Activated CD4-positive, alpha-beta T cell treated with anti-CD3 and anti-CD28 coated beads, Interleukin-2, Interleukin-6, amounts not matched to agents 100 ng/mL and 50 ng/mL, durations not matched to agents 16 hours and 8 hours (primary cell): ENCODE results near the gene OCLN.
A peak's percentile ranks its signal among the peaks of the same experiment; 100 is the strongest.
"Not testable (repeated sequence)": the region's sequence is repeated elsewhere in the genome, so short reads cannot be mapped to it uniquely, and the experiment has no call there.

Experiments used
- DNase-seq: peaks from one replicate; pipeline ENCODE4 v3.0.0-alpha.2; 2020

The OCLN gene, protein sequence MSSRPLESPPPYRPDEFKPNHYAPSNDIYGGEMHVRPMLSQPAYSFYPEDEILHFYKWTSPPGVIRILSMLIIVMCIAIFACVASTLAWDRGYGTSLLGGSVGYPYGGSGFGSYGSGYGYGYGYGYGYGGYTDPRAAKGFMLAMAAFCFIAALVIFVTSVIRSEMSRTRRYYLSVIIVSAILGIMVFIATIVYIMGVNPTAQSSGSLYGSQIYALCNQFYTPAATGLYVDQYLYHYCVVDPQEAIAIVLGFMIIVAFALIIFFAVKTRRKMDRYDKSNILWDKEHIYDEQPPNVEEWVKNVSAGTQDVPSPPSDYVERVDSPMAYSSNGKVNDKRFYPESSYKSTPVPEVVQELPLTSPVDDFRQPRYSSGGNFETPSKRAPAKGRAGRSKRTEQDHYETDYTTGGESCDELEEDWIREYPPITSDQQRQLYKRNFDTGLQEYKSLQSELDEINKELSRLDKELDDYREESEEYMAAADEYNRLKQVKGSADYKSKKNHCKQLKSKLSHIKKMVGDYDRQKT

DNA sequence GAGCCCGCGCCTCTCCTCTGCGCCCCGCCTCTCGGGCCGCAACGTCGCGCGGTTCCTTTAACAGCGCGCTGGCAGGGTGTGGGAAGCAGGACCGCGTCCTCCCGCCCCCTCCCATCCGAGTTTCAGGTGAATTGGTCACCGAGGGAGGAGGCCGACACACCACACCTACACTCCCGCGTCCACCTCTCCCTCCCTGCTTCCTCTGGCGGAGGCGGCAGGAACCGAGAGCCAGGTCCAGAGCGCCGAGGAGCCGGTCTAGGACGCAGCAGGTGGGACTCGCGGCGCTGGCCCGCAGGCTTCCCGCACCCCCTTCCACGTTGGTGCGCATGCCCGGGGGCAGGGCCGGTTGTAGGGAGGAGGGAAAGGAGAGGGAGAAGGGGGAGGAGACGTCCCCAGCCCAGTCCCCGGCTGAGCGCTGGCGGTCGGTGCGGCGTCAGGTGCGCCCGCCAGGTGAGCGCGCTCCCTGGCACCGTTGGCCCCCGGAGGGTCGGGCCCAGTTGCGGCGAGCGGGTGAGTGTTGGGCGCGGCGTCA, at the start of gene OCLN:
Gene OCLN (plus strand): TSS at position 400 of the 532 bp plus-strand sequence. CDS start 11,455 bp downstream, outside the sequence.
- peak; percentile 6 for DNase-seq

- DNase-seq, result no peak
Measured at GRCh38 chr5:69444127-69444754, 48.3 kb upstream of the OCLN start.

- DNase-seq, result no peak
Measured at GRCh38 chr5:69449511-69449910, 43.1 kb upstream of the OCLN start.

GRCh38 chr5:69450116-69450515, 42.5 kb upstream of the OCLN start:
- DNase-seq, result no peak

DNA sequence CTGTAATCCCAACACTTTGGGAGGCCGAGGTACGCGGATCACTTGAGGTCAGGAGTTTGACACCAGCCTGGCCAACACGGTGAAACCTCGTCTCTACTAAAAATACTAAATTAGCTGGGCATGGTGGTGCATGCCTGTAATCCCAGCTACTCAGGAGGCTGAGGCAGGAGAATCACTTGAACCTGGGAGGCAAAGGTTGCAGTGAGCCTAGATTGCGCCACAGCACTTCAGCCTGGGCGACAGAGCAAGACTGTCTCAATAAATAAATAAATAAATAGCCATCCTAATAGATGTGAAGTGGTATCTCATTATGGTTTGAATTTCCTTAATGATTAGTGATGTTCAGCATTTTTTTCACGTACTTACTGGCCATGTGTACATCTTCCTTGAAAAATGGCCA, 42.1 kb upstream of the OCLN start:
- not testable (repeated sequence) for DNase-seq

DNA sequence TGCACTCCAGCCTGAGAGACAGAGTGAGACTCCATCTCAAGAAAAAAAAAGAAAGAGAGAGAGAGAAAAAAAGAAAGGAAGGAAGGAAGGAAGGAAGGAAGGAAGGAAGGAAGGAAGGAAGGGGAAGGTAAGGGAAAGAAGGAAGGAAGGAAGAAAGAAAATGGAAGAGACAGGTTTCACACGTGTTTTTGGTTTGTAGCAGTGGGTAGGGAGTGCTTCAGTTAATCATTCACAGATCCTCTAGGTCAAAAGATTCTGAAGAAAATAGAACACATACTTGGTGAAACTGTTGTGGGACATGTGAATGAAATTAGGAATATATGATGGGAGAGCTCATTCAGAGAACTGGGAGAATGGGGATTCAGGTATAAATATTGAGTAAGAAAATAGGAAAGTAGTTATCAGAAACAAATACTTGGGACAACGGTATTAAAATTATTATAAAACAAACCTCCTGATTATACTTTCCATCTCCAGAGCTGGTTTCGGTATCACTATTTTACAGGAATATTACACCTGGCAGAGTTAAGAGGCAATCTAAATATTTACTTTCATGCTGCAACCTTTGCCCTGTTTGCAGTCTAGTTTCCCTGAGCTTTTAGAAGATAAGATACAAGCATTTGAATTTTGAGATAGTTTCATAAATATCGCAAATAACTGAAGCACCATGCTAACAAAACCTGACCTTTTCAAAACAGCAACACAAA, 40.5 kb upstream of the OCLN start:
- DNase-seq, result no peak

- not testable (repeated sequence) for DNase-seq
Measured at GRCh38 chr5:69453487-69453886, 39.1 kb upstream of the OCLN start.

DNA sequence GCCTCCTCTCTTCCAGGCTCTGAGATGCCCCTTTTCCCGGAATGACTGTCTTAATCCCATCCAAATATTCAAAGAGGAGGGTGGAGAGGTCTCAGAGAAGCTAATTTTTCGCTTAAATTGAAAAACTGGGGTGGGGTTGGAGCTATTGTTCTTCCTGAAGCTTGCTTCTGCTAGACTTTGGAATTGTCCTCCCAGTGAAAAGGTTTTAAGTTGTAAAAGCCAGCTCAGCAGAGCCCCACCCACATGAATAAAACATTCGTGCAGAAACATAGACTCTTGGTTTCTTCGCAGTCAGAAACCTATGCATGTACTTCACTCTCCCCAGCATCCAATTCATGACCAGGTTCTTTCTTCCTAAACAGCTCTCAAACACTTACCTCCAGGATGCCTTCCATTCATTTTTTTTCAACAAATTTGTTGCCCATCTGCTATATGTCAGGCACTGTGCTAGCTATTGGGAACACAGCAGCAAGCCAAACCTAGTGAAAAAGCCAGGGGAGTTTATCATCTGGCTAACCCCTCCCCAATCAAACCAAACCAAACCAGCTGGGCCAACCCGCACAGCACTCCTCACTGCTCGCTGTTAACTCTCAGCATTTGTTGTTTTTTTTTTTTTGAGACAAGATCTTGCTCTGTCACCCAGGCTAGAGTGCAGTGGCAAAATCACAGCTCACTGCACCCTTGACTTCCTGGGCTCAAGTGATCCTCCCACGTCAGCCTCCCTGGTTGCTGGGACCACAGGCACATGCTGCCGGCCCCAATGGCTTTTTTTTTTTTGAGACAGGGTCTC, 37.9 kb upstream of the OCLN start:
- no peak for DNase-seq

DNA sequence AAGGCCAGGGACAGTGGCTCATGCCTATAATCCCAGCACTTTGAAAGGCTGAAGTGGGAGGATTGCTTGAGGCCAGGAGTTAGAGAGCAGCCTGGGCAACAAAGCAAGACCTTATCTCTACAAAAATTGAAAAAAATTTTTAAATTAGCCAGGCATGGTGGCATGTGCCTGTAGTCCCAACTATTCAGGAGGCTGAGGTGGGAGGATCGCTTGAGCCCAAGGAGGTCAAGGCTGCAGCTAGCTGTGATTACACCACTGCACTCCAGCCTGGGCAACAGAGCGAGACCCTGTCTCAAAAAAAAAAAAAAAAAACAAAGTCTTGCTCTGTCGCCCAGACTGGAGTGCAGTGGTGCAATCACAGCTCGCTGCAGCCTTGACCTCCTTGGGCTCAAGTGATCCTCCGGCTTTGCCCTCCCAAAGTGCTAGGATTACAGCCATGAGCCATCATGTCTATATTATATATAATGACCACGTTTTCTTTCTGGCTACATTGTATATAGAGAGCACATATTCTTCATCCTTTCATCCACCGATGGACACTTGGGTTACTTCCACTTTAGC, 37.1 kb upstream of the OCLN start:
- DNase-seq, result not testable (repeated sequence)

- DNase-seq, result no peak
Measured at GRCh38 chr5:69462170-69462569, 30.4 kb upstream of the OCLN start.

GRCh38 chr5:69466375-69466774, 26.2 kb upstream of the OCLN start:
- not testable (repeated sequence) for DNase-seq

- no peak for DNase-seq
Measured at GRCh38 chr5:69467442-69468225, 25.0 kb upstream of the OCLN start.

DNA sequence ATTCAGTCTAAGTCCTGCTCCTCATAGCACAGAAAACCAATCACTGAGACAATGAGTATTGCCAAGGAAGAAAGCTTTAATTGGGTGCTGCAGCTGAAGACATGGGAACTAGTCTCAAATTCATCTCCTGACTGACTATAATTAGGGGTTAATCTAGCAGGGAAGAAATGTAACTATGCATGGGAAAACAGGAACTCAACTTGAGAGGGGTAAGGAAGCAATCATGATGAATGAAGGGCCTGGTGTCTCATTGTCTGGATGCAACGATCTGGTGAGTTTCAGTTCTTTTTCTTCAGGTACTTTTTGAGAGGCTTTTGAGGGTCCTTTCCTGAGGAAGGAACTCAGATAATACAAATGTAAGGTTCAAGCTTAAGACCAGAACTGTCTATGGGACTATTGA, 24.0 kb upstream of the OCLN start:
- no peak for DNase-seq

- not testable (repeated sequence) for DNase-seq
Measured at GRCh38 chr5:69471516-69471915, 21.1 kb upstream of the OCLN start.

- DNase-seq, result not testable (repeated sequence)
Measured at GRCh38 chr5:69472535-69473143, 20.0 kb upstream of the OCLN start.

DNA sequence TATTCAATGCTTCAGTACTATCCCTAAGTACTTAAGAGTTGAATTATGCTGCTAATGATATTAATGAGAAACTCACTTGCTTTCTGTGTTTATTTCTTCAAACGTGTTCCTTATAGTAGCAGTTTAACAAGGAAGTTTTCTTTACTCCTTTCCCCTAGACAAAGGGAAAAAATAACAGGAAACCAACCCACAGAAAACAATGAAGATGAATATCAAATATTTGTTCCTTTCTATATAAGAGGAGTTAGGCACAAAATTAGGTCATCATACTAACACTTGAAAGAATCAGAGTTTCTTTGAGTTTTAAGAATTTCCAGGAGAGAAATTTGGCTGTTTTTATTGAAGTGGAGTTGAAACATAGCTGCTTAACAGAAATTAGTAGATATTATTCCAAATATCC, 15.4 kb upstream of the OCLN start:
- DNase-seq, result no peak

DNA sequence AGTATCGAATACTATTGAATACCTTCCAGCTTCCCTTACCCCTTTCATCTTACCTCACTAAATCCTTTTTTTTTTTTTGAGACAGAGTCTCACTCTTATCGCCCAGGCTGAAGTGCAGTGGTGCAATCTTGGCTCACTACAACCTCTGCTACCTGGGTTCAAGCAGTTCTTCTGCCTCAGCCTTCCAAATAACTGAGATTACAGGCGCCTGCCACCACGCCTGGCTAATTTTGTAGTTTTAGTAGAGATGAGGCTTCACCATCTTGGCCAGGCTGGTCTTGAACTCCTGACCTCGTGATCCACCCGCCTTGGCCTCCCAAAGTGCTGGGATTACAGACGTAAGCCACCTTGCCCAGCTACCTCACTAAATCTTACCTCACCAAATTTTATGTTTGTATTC, 14.3 kb upstream of the OCLN start:
- not testable (repeated sequence) for DNase-seq

GRCh38 chr5:69484891-69485290, 7.7 kb upstream of the OCLN start:
- no peak for DNase-seq

GRCh38 chr5:69485471-69485870, 7.1 kb upstream of the OCLN start:
- no peak for DNase-seq

DNA sequence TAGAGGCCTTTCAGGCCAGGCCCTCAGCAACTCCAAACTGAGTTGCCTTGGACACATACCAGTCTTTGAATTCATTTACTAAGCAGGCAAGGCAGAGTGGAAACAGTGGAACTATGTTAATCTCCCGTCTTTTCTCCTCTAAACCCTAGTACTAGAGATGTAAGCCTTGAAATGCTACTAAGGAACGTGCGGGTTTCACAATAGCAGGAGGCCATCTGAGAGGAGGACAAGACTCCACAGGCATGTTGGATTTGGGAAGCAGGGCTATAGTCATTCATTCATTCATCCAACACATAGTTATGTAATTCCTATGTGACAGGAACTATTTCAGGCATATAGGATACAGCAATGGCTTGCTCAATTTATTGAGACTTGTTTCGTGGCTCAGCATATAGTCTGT, 3.3 kb upstream of the OCLN start:
- no peak for DNase-seq

- DNase-seq, result no peak
Measured at GRCh38 chr5:69491027-69491426, 1.6 kb upstream of the OCLN start.
